K562 (cell line): ENCODE results near the gene GPHN. TPM values are rescaled to one million over a fixed set of nuclear protein-coding genes. Genes with fewer than 3 reads are reported as not detected.

Experiments used
- ATAC-seq: fragments of 200-7000 bp; cut with Tn5 transposase; 3 replicates; pipeline ENCODE4 v1.9.1; 2020; ENCODE audit warnings: moderate library complexity
- BruUV-seq: library from RNA; stranded (reverse); fragments of 400-500 nt; replicated peaks from 2 replicates; lab custom pipeline; 2021; lab: Mats Ljungman, UMichigan
- CTCF ChIA-PET: fragments of 300-600 bp; formaldehyde crosslinking; extraction: SDS; loops from one replicate; lab custom pipeline; 2021; ENCODE audit warnings: low intra/inter-chr PET ratio; lab: Yijun Ruan, JAX
- POLR2A ChIA-PET: fragments of 300-600, 350-650 bp; sonication (Branson Sonifier 250); formaldehyde crosslinking; extraction: SDS; loops from one replicate; lab custom pipeline; 2021; ENCODE audit warnings: antibody characterized with exemption, inconsistent platforms; lab: Yijun Ruan, JAX
- DNase-seq, 4 experiments: peaks; one replicate each; pipeline versions ENCODE4 v3.0.0 to v3.0.0-alpha.2; 2011 to 2018; ENCODE audit warnings: low spot score in 3 of 4, mixed read lengths in 3 of 4; ENCODE audit errors: extremely low read depth in 1 of 4
- FAIRE-seq: peaks from 2 replicates; lab custom pipeline; 2011; peaks lifted over from hg19 to GRCh38; lab: Jason Lieb, UNC
- H2AFZ ChIP-seq: 2 replicates; pipeline ENCODE4 v1.6.0; 2011; ENCODE audit warnings: low read depth, low read length, control low read depth, inconsistent platforms
- H3K27ac ChIP-seq: fragments of 200-600 bp; 3 replicates; pipeline ENCODE4 v1.8.0; 2011; ENCODE audit warnings: low read depth, mild to moderate bottlenecking, control low read depth, inconsistent platforms, low read length, moderate library complexity, mixed read lengths; ENCODE audit errors: extremely low read depth
- H3K27me3 ChIP-seq, 2 experiments: fragments of 300-600 bp in 1 of 2; 2 replicates in 1 of 2; 3 replicates in 1 of 2; pipeline versions ENCODE4 v1.6.0 to v1.8.0; 2011; ENCODE audit warnings: inconsistent platforms in 2 of 2, low read length in 2 of 2, mild to moderate bottlenecking in 1 of 2, mixed read lengths in 1 of 2, moderate library complexity in 1 of 2; ENCODE audit not compliant: control insufficient read depth in 2 of 2, insufficient read depth in 2 of 2
- H3K36me3 ChIP-seq: fragments of 300-600 bp; 3 replicates; pipeline ENCODE4 v1.8.0; 2011; ENCODE audit warnings: mild to moderate bottlenecking, low read length, inconsistent platforms; ENCODE audit not compliant: control insufficient read depth, insufficient read depth
- H3K4me1 ChIP-seq, 2 experiments: fragments of 200-600 bp in 1 of 2; replicated peaks in 1 of 2; 2 replicates in 1 of 2; 3 replicates in 1 of 2; pipeline versions ENCODE4 v1.5.1 to v1.8.0; 2011; ENCODE audit warnings: inconsistent platforms in 2 of 2, low read length in 2 of 2, mild to moderate bottlenecking in 1 of 2, mixed read lengths in 1 of 2, moderate library complexity in 1 of 2; ENCODE audit not compliant: control insufficient read depth in 2 of 2, insufficient read depth in 2 of 2
- H3K4me2 ChIP-seq: 2 replicates; pipeline ENCODE4 v1.6.1; 2011; ENCODE audit warnings: low read length, control low read depth, inconsistent platforms, mixed read lengths; ENCODE audit not compliant: insufficient read depth
- H3K4me3 ChIP-seq: fragments of 200-600 bp; sonication (generic), shearing (Covaris generic); 2 replicates; pipeline ENCODE4 v1.5.1; 2016; ENCODE audit warnings: control low read depth, inconsistent platforms
- H3K79me2 ChIP-seq: fragments of 200-600 bp; 3 replicates; pipeline ENCODE4 v1.8.0; 2011; ENCODE audit warnings: low read length, inconsistent platforms; ENCODE audit not compliant: control insufficient read depth, insufficient read depth
- H3K9ac ChIP-seq, 2 experiments: 2 replicates each; pipeline versions ENCODE4 v1.6.0 to v1.6.1; 2011; ENCODE audit warnings: low read depth in 2 of 2, low read length in 2 of 2, control low read depth in 1 of 2, inconsistent platforms in 1 of 2, mild to moderate bottlenecking in 1 of 2, mixed read lengths in 1 of 2; ENCODE audit not compliant: insufficient read depth in 1 of 2
- H3K9me1 ChIP-seq: one replicate; pipeline ENCODE4 v1.6.0; 2011; ENCODE audit warnings: inconsistent platforms, mild to moderate bottlenecking, low read length, moderate library complexity; ENCODE audit not compliant: control insufficient read depth, insufficient read depth
- H3K9me3 ChIP-seq: replicated peaks from 2 replicates; pipeline ENCODE4 v1.5.1; 2011; ENCODE audit warnings: low read depth, low read length, inconsistent platforms; ENCODE audit not compliant: control insufficient read depth, insufficient read depth
- H4K20me1 ChIP-seq: replicated peaks from 2 replicates; pipeline ENCODE4 v1.6.1; 2011; ENCODE audit warnings: low read length, inconsistent platforms, mixed read lengths; ENCODE audit not compliant: control insufficient read depth, insufficient read depth
- ATF6 ChIP-seq: sonication (generic); formaldehyde crosslinking; IDR thresholded peaks from 2 replicates; pipeline ENCODE4 v1.4.0; 2020; ENCODE audit warnings: mild to moderate bottlenecking, missing genetic modification reagents
- CBFA2T2 ChIP-seq: fragments of 450-650 bp; conservative IDR thresholded peaks from 2 replicates; pipeline ENCODE4 v1.6.1; 2017; ENCODE audit warnings: mild to moderate bottlenecking
- FOXM1 ChIP-seq, 2 experiments: fragments of 450-650 bp in 1 of 2; sonication (generic) in 1 of 2; formaldehyde crosslinking in 1 of 2; IDR thresholded peaks; 2 replicates each; pipeline versions ENCODE4 v1.6.1 to v1.9.0; 2017 to 2022; ENCODE audit warnings: low read depth in 2 of 2, mild to moderate bottlenecking in 2 of 2, missing genetic modification reagents in 1 of 2, moderate library complexity in 1 of 2
- GTF2B ChIP-seq: IDR thresholded peaks from 2 replicates; pipeline ENCODE4 v1.6.1; 2011; ENCODE audit not compliant: insufficient read length; ENCODE audit errors: extremely low read depth
- ILF3 ChIP-seq: fragments of 450-650 bp; IDR thresholded peaks from 2 replicates; pipeline ENCODE4 v1.6.1; 2018; ENCODE audit warnings: antibody characterized with exemption, mild to moderate bottlenecking, moderate library complexity, borderline replicate concordance
- KLF1 ChIP-seq: fragments of 450-650 bp; IDR thresholded peaks from 2 replicates; pipeline ENCODE4 v1.6.1; 2016; ENCODE audit warnings: missing genetic modification characterization, missing compliant biosample characterization
- MTA1 ChIP-seq: fragments of 450-650 bp; IDR thresholded peaks from 2 replicates; pipeline ENCODE4 v1.6.1; 2017; ENCODE audit warnings: borderline replicate concordance
- PHB ChIP-seq: fragments of 250-450 bp; sonication (Bioruptor Pico); IDR thresholded peaks from 2 replicates; pipeline ENCODE4 v1.5.0; 2021
- TCF7 ChIP-seq: sonication (generic); IDR thresholded peaks from 2 replicates; pipeline ENCODE4 v1.6.1; 2016; ENCODE audit warnings: antibody characterized with exemption, borderline replicate concordance
- ZBED1 ChIP-seq: IDR thresholded peaks from 2 replicates; pipeline ENCODE4 v1.6.1; 2014
- ZFP1 ChIP-seq: fragments of 450-650 bp; formaldehyde crosslinking; IDR thresholded peaks from 2 replicates; pipeline ENCODE4 v1.4.0; 2020; ENCODE audit warnings: mild to moderate bottlenecking, mixed read lengths
- ZKSCAN1 ChIP-seq: fragments of 150-350 bp; IDR thresholded peaks from 2 replicates; pipeline ENCODE4 v1.6.1; 2016; ENCODE audit warnings: low read depth, low read length
- ZNF444 ChIP-seq: fragments of 250-450 bp; sonication (Bioruptor Pico); IDR thresholded peaks from 2 replicates; pipeline ENCODE4 v1.4.0; 2020; ENCODE audit warnings: mild to moderate bottlenecking, moderate library complexity
- ZNF507 ChIP-seq: conservative IDR thresholded peaks from 2 replicates; pipeline ENCODE4 v1.6.1; 2017; ENCODE audit warnings: missing genetic modification characterization, missing compliant biosample characterization
- in situ Hi-C: fragments of 300-500 bp; cut with MboI; formaldehyde crosslinking; loops from 4 replicates; pipeline ENCODE4 v1.15.0; 2018; ENCODE audit warnings: inconsistent platforms, mixed read lengths
- intact Hi-C: fragments of 100-400 bp; cut with micrococcal nuclease; formaldehyde crosslinking; loops from 2 replicates; pipeline ENCODE4 v1.14.2; 2022
- polyA plus RNA-seq, 8 experiments: library from polyadenylated mRNA; depleted of rRNA in 4 of 8; stranded (reverse) in 5 of 8; unstranded in 3 of 8; fragments of >200 nt; fragmentation: Nextera tagmentation in 2 of 8; fragmentation: Illumina TruSeq in 1 of 8; extraction: Ambion mirVana in 2 of 8; extraction: Trizol in 1 of 8; gene quantifications; 2 replicates each; pipeline versions ENCODE4 v1.2.1 to v1.2.3, GENCODE V29; 2011 to 2014; ENCODE audit warnings: inconsistent platforms in 1 of 8, missing spikeins in 1 of 8
- total RNA-seq, 7 experiments: library from RNA; depleted of rRNA in 6 of 7; stranded (reverse); fragments of >200 nt in 6 of 7; fragmentation: Illumina TruSeq in 2 of 7; extraction: Trizol in 2 of 7; gene quantifications; 2 replicates each; pipeline versions ENCODE4 v1.2.1 to v1.2.3, GENCODE V29; 2011 to 2021; ENCODE audit warnings: low replicate concordance in 1 of 7
- TF ChIP-seq, protein P1 (sequence below): fragments of 250-450 bp; sonication (Bioruptor Pico); IDR thresholded peaks from 2 replicates; pipeline ENCODE4 v1.5.1; 2021; ENCODE audit warnings: mild to moderate bottlenecking

GPHN gene
- total and polyA plus RNA-seq, 9 of the 15 experiments (the other 6 are each of a cell fraction or from before 2014, with no cell fraction given): 5.9 to 16.0 (median 11.4) TPM

DNA sequence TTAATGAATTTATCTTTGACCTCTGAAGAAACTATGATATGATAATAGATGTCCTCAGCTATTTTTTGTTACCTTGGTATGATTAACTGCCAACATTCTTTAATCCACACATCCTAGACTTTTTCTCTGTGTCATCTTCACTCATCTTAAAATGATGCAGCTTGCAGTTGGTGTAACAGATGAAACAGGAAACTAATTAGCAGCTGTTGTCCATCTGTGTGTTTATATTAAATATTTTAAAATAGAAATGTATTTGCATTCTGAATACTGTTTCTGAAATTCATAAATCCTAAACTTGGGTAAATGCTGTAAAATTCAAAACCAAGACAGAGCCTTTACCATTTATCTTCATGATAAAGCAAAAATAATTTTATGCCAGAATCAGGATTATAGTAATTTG is 625.2 kb downstream of the GPHN start:
- TF ChIP-seq CBFA2T2: no peak
- TF ChIP-seq KLF1 (tag): no peak
- no peak for TF ChIP-seq GTF2B
- TF ChIP-seq ZBED1: no peak
- TF ChIP-seq ZNF507 (tag): no peak
- no peak for TF ChIP-seq ATF6 (CRISPR knock-in tag)
- no peak for TF ChIP-seq MTA1
- no peak for TF ChIP-seq ILF3
- no peak for TF ChIP-seq FOXM1 (IDR thresholded peaks at IDR 0.05; ENCODE audit: low read depth)
- TF ChIP-seq FOXM1 (CRISPR knock-in tag; IDR thresholded peaks at IDR 0.05; ENCODE audit: low read depth): no peak
- TF ChIP-seq ZFP1: no peak
- no peak for TF ChIP-seq ZKSCAN1
- no peak for TF ChIP-seq ZNF444
- no peak for TF ChIP-seq TCF7
- TF ChIP-seq, protein P1, sequence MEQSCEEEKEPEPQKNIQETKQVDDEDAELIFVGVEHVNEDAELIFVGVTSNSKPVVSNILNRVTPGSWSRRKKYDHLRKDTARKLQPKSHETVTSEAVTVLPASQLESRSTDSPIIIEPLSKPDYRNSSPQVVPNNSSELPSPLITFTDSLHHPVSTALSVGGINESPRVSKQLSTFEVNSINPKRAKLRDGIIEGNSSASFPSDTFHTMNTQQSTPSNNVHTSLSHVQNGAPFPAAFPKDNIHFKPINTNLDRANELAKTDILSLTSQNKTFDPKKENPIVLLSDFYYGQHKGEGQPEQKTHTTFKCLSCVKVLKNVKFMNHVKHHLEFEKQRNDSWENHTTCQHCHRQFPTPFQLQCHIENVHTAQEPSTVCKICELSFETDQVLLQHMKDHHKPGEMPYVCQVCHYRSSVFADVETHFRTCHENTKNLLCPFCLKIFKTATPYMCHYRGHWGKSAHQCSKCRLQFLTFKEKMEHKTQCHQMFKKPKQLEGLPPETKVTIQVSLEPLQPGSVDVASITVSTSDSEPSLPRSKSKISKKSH (CRISPR knock-in tag): no peak
- no peak for TF ChIP-seq PHB
- Histone ChIP-seq H3K4me3 (no peak overlapping the region), H3K9me3 (no peaks in the 10 kb centered on the region), H3K27me3 (no peaks in the 10 kb centered on the region), H3K4me2 (no peak overlapping the region), H3K4me1 (no peaks in the 10 kb centered on the region), H3K36me3 (no peaks in the 10 kb centered on the region), H4K20me1 (no peaks in the 10 kb centered on the region), H3K27ac (no peak overlapping the region), H3K9ac (no peak overlapping the region), H3K79me2 (no peaks in the 10 kb centered on the region), H3K9me1 (no peaks in the 10 kb centered on the region), H2AFZ (no peak overlapping the region)
- intact Hi-C loops (no loop called here), in situ Hi-C loops (no loop called here)
- BruUV-seq: no TSS peak
- ChIA-PET CTCF (no interaction called here), POLR2A (no interaction called here)
- DNase-seq (no peak), ATAC-seq (no peak), FAIRE-seq (no peak)
